Glutamatergic neuron (in vitro differentiated cells): Measurements from ENCODE around the gene CCDC85C. TPM values are rescaled to one million over a fixed set of nuclear protein-coding genes. Genes with fewer than 3 reads are reported as not detected.
A peak's percentile ranks its signal among the peaks of the same experiment; 100 is the strongest.

Experiments used
- DNase-seq: peaks from one replicate; pipeline ENCODE4 v3.0.0; 2022
- H3K27ac Mint-ChIP-seq: one replicate; pipeline ENCODE4 v1.8.0; 2020; ENCODE audit warnings: mild to moderate bottlenecking, mixed read lengths, inconsistent platforms; ENCODE audit not compliant: unreplicated experiment
- H3K27me3 Mint-ChIP-seq: one replicate; pipeline ENCODE4 v1.8.0; 2020; ENCODE audit warnings: mild to moderate bottlenecking, moderate library complexity, mixed read lengths, inconsistent platforms; ENCODE audit not compliant: unreplicated experiment
- H3K36me3 Mint-ChIP-seq: one replicate; pipeline ENCODE4 v1.8.0; 2020; ENCODE audit warnings: mild to moderate bottlenecking, mixed read lengths, inconsistent platforms; ENCODE audit not compliant: unreplicated experiment
- H3K4me1 Mint-ChIP-seq: one replicate; pipeline ENCODE4 v1.8.0; 2020; ENCODE audit warnings: mild to moderate bottlenecking, low read depth, mixed read lengths, inconsistent platforms; ENCODE audit not compliant: unreplicated experiment
- H3K4me3 Mint-ChIP-seq: one replicate; pipeline ENCODE4 v1.8.0; 2020; ENCODE audit warnings: mild to moderate bottlenecking, mixed read lengths, inconsistent platforms; ENCODE audit not compliant: unreplicated experiment
- H3K9me3 Mint-ChIP-seq: one replicate; pipeline ENCODE4 v1.8.0; 2020; ENCODE audit warnings: mild to moderate bottlenecking, moderate library complexity, mixed read lengths, inconsistent platforms; ENCODE audit not compliant: unreplicated experiment
- CTCF ChIP-seq: fragments of 200-600 bp; sonication (generic); IDR thresholded peaks from one replicate; pipeline ENCODE4 v1.5.0; 2021; ENCODE audit not compliant: partially characterized antibody, unreplicated experiment
- total RNA-seq: library from RNA; stranded (reverse); fragmentation: NEBNext Ultra II Directional; extraction: Animal tissue kit (Norgen Biotek cat#: 25700); gene quantifications from one replicate; pipeline ENCODE4 v1.2.1, GENCODE V29; 2021; ENCODE audit not compliant: unreplicated experiment

Gene CCDC85C
- total RNA-seq, 1 donor from 2014 or later = 32.3 TPM

DNA sequence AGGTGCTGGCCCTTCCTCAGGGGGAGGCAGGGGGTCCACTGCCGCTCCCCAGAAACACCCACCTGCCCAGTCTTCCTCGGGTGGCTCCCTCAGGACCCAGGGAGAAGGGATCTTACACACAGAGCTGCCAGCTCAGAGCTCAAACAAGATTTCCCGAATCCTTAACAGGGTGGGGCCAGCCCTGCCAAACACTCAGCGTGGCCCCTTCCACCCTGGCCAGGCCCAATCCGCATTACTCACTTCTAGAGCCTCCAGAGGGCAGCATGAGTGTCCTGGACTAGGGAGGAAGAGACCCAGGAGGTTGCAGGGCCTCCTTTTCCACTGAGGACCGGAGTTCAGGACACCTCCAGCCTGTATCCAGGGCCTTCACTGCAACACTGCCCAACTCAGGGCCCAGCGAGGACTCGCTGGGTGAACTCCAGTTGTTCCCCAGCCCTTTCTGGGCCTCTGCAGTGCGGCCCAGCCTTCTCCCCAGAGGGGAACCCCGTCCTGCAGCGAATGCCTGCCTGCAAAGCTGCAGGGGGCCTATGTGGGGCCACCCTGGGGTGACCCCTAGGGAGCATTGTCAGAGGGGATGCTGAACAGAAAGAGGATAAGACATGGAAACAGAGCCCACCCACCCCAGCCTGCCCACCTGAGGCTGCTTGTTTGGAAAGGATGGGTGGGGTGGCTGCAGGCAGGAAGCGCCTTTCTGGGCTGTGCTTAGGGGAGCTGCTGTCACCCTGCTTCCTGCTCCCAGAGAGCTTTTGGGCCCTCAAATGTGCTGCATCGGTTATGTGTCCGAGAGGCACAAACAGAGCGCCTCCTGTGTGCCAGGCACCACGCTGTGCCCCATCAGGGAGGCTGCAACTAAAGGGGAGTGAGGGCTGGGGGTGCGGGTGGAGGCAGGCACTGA is 79.0 kb downstream of the CCDC85C start:
- Mint-ChIP-seq H3K9me3 (peaks cover 7% of the 10 kb centered on the region), H3K4me3 (no peak overlapping the region), H3K4me1 (peaks cover 13% of the 10 kb centered on the region), H3K27ac (no peak overlapping the region), H3K36me3 (no peaks in the 10 kb centered on the region), H3K27me3 (peaks cover 9% of the 10 kb centered on the region)
- peak; percentile 15 for DNase-seq
- no peak for TF ChIP-seq CTCF

- peaks cover 14% of the 10 kb centered on the region for H3K27me3 Mint-ChIP-seq
- H3K27ac Mint-ChIP-seq = no peak overlapping the region
- H3K36me3 Mint-ChIP-seq = no peaks in the 10 kb centered on the region
- DNase-seq = peak; percentile 18
- TF ChIP-seq CTCF = no peak
- no peak overlapping the region for H3K4me3 Mint-ChIP-seq
- peaks cover 14% of the 10 kb centered on the region for H3K4me1 Mint-ChIP-seq
- peaks cover 11% of the 10 kb centered on the region for H3K9me3 Mint-ChIP-seq
Measured at GRCh38 chr14:99524091-99524661, 79.8 kb downstream of the CCDC85C start.

- H3K27me3 Mint-ChIP-seq = peaks cover 13% of the 10 kb centered on the region
- peaks cover 14% of the 10 kb centered on the region for H3K4me1 Mint-ChIP-seq
Measured at GRCh38 chr14:99523704-99524055, 80.3 kb downstream of the CCDC85C start.

DNA sequence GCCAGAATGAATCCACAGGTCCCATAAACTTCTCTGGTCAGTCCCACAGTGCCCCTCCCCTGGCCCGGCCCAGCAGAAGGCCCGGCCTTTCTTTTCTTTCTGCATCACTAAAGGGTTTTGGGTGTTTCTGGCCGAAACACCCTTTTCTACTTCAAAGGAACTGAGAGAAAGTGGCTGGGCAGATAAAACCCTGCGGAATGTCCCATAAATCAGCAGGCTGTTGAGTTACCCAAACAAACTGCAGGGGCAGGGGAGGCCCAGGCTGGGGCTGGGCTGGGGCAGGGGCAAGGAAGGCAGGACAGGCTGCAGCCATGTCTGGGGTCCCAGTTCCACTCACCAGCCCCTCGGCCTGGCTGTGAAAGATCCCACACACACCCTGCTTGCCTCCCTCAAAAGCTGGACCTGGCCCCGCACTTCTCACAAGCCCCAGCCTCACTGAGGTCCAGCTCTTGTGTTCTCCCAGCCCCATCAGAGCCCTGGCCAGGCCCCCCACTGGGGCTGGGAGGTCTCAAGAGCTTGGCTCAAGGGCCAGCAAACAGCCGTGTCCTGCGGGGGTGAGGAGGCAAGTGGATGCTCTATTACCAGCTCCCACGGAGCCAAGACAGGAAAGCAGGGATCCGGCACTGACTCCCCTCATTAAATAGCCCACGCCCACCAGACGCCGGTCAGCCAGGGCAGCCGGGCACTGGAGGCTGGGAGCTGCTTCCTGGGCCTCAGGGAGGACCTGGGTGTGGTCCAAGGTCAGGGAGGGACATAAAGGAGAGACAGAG is 80.9 kb downstream of the CCDC85C start:
- Mint-ChIP-seq H3K4me3 (no peak overlapping the region), H3K9me3 (peaks cover 6% of the 10 kb centered on the region), H3K4me1 (peaks cover 14% of the 10 kb centered on the region)

More at GRCh38 chr14:99523704-99524055, 80.3 kb downstream of the CCDC85C start:
- Mint-ChIP-seq H3K27ac (no peak overlapping the region), H3K9me3 (peaks cover 7% of the 10 kb centered on the region), H3K4me3 (no peak overlapping the region), H3K36me3 (no peaks in the 10 kb centered on the region)
- no peak for TF ChIP-seq CTCF
- DNase-seq = peak; percentile 12

More for the DNA sequence above, 80.9 kb downstream of the CCDC85C start:
- H3K36me3 Mint-ChIP-seq = no peaks in the 10 kb centered on the region
- TF ChIP-seq CTCF = no peak
- H3K27me3 Mint-ChIP-seq = peaks cover 10% of the 10 kb centered on the region
- peak; percentile 19 for DNase-seq
- no peak overlapping the region for H3K27ac Mint-ChIP-seq
